BJ (cell line): ENCODE data around the gene ATAD1. TPM values are rescaled to one million over a fixed set of nuclear protein-coding genes. Genes with fewer than 3 reads are reported as not detected.
"Not testable (repeated sequence)": the region's sequence is repeated elsewhere in the genome, so short reads cannot be mapped to it uniquely, and the experiment has no call there.

Experiments used
- CTCF ChIA-PET: fragments of 350-600 bp; formaldehyde crosslinking; extraction: SDS; loops from one replicate; lab custom pipeline; 2021; ENCODE audit warnings: antibody characterized with exemption, inconsistent platforms; lab: Yijun Ruan, JAX
- POLR2A ChIA-PET: fragments of 300-600 bp; sonication (Branson Sonifier 250); formaldehyde crosslinking; extraction: SDS; loops from one replicate; lab custom pipeline; 2021; ENCODE audit warnings: antibody characterized with exemption; lab: Charles Lee
- DNase-seq: peaks from one replicate; pipeline ENCODE4 v3.0.0-alpha.2; 2011; ENCODE audit warnings: low read depth
- H3K27me3 ChIP-seq: 2 replicates; pipeline ENCODE4 v1.6.0; 2011; ENCODE audit warnings: low read length; ENCODE audit not compliant: control insufficient read depth, insufficient read depth
- H3K36me3 ChIP-seq: 2 replicates; pipeline ENCODE4 v1.5.1; 2011; ENCODE audit warnings: low read length; ENCODE audit not compliant: control insufficient read depth, insufficient read depth
- H3K4me3 ChIP-seq: 2 replicates; pipeline ENCODE4 v1.5.1; 2011; ENCODE audit warnings: low read depth, mild to moderate bottlenecking, control low read depth, low read length
- polyA plus RNA-seq: library from polyadenylated mRNA; depleted of rRNA; stranded (reverse); fragments of >200 nt; gene quantifications from 2 replicates; pipeline ENCODE4 v1.2.3, GENCODE V29; 2011
- TF ChIP-seq, protein P1 (sequence below): IDR thresholded peaks from 2 replicates; pipeline ENCODE4 v1.5.1; 2011; ENCODE audit warnings: low read depth, mild to moderate bottlenecking, control low read depth, inconsistent platforms, low read length, moderate library complexity; ENCODE audit not compliant: insufficient read depth

The ATAD1 gene
- polyA plus RNA-seq, 1 experiment, result 13.7 TPM

DNA sequence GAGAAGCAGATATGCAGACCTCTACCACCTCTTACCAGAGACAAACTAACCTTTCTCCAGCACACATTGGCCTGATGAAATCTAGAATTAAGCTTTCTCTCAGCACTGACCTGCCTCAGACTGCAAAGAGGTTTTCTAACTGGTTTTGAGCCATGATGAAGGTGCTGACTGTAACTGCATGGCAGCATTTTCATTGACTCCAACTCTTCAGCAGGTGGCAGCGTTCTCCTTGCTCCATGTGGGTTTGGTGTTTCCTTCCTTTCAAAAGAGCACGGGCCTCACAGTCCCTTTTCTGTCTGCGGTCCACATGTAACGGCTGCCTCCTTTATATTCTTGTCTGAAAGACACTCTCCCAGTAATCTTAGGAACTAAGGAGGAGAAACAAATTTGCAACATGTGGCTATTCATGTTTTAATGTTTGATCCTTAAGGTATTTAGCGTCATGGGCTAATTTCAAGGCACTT is 32.7 kb upstream of the ATAD1 start:
- ChIA-PET POLR2A (no interaction called here), CTCF (interaction anchor here (0.7 to 4.1 kb wide), 12 partner anchors 8 to 731 kb away, joined by 3 to 39 read pairs (median 6); partner anchors contain the start of genes KLLN, PTEN and RNLS)
- H3K27me3 ChIP-seq, result no peaks in the 10 kb centered on the region
- no peaks in the 10 kb centered on the region for H3K36me3 ChIP-seq
- DNase-seq, result no peak
- H3K4me3 ChIP-seq, result no peak overlapping the region
- TF ChIP-seq, protein P1, sequence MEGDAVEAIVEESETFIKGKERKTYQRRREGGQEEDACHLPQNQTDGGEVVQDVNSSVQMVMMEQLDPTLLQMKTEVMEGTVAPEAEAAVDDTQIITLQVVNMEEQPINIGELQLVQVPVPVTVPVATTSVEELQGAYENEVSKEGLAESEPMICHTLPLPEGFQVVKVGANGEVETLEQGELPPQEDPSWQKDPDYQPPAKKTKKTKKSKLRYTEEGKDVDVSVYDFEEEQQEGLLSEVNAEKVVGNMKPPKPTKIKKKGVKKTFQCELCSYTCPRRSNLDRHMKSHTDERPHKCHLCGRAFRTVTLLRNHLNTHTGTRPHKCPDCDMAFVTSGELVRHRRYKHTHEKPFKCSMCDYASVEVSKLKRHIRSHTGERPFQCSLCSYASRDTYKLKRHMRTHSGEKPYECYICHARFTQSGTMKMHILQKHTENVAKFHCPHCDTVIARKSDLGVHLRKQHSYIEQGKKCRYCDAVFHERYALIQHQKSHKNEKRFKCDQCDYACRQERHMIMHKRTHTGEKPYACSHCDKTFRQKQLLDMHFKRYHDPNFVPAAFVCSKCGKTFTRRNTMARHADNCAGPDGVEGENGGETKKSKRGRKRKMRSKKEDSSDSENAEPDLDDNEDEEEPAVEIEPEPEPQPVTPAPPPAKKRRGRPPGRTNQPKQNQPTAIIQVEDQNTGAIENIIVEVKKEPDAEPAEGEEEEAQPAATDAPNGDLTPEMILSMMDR, result peak; percentile 79

DNA sequence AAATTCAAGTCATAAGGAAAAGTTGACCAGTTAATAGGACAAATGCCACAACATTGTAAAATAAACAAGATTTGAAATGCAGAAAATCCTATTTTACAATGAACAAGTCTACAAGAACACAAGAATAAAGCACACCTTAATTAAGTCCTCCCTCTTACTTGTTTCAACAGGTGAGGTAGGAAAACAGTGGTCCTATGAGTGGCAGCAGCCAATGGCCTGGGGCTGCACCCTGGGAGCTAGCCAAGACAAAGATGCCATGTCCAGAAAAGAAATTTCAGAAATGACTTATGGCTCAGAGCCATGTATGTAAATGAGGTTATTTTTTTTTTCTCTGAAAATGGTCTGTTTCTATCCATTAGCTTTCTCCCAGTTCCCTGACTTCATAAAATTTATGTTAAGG is 31.0 kb upstream of the ATAD1 start:
- ChIA-PET POLR2A (no interaction called here), CTCF (interaction anchor here (0.8 to 4.1 kb wide), 4 partner anchors 10 to 960 kb away, joined by 3 to 39 read pairs (median 18); partner anchors contain the start of genes KLLN and PTEN)
- no peaks in the 10 kb centered on the region for H3K36me3 ChIP-seq
- TF ChIP-seq, protein P1, result no peak
- no peak for DNase-seq
- H3K4me3 ChIP-seq, result no peak overlapping the region
- H3K27me3 ChIP-seq, result no peaks in the 10 kb centered on the region

DNA sequence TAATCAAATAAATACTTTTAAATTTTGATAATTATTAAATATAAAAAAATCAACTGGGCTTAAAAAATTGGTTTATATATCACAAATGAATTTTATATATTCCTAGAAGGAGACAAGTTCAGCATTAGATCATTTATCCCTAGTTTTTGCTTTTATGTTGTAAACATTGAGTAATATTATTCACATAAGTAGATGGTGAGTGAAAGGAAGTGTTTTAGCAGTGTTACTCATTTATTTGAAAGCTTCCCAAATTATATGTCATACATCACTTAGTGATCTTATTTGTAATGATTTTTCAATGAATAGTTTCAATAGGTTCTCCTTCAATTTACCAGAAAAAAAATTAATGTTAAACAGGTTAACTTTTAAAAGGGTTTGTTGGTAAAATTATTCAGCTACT is 29.5 kb upstream of the ATAD1 start:
- no peak for DNase-seq
- Histone ChIP-seq H3K4me3 (no peak overlapping the region), H3K27me3 (no peaks in the 10 kb centered on the region), H3K36me3 (no peaks in the 10 kb centered on the region)
- CTCF ChIA-PET, result no interaction called here
- POLR2A ChIA-PET, result no interaction called here
- TF ChIP-seq, protein P1, result no peak

DNA sequence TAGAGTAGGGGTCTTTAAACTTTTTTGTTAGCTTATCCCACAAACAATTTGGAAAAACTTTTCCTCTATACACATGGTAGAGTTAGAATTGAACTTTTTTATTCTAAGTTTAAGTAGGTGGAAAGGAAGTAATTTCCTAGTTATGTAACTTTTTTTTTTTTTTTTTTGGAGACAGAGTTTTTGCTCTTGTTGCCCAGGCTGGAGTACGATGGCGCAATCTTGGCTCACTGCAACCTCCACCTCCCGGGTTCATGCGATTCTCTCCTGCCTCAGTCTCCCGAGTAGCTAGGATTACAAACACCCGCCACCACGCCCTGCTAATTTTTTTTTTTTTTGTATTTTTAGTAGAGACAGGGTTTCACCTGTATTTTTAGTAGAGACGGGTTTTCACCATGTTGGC is 28.7 kb upstream of the ATAD1 start:
- H3K36me3 ChIP-seq, DNase-seq, CTCF ChIA-PET, H3K4me3 ChIP-seq, H3K27me3 ChIP-seq, POLR2A ChIA-PET: not testable (repeated sequence)

DNA sequence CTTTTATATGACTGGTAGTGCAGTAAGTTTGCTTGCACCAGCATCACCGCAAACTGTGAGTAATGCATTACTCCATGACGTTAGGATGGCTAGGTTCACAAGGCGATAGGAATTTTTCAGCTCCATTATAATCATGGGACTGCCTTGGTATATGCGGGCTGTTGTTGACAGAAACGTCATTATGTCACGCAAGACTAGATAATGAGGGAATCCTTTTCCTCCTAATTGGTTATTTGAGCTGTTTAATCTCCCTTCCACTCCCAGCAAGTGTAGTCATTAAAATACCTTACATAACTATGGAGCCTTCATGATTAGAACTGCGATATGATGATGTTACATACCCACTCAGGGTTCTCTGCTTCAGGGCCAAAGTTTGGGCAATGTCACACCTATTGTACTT is 28.0 kb upstream of the ATAD1 start:
- no peaks in the 10 kb centered on the region for H3K36me3 ChIP-seq
- ChIA-PET CTCF (interaction anchor here (0.8 to 1.0 kb wide), 2 partner anchors 543 to 707 kb away, joined by 3 to 4 read pairs; no protein-coding TSS in a partner anchor), POLR2A (no interaction called here)
- peak; percentile 53 for DNase-seq
- H3K27me3 ChIP-seq, result no peaks in the 10 kb centered on the region
- TF ChIP-seq, protein P1, result no peak
- no peak overlapping the region for H3K4me3 ChIP-seq

DNA sequence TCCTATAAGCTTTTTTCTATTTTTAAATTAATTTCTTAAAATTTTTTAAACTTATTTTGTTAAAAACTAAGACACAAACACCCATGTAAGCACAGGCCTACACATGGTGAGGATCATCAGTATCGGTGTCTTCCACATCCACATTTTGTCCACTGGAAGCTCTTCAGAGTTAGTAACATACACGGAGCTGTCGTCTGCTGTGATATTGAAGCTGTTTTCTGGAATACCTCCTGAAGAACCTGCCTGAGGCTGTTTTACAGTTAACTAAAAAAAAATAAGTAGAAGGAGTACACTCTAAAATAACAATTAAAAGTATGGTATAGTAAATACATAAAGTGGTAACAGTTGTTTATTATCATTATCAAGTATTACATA is 27.6 kb upstream of the ATAD1 start:
- POLR2A ChIA-PET, result no interaction called here
- TF ChIP-seq, protein P1, result no peak
- Histone ChIP-seq H3K27me3 (no peaks in the 10 kb centered on the region), H3K4me3 (no peak overlapping the region), H3K36me3 (no peaks in the 10 kb centered on the region)
- DNase-seq, result no peak
- CTCF ChIA-PET, result interaction anchor here (0.8 to 1.0 kb wide), 2 partner anchors 543 to 708 kb away, joined by 3 to 4 read pairs; no protein-coding TSS in a partner anchor
